Tibial nerve (tissue), 4 donors: ENCODE measurements around the gene DDIT3. TPM values are rescaled to one million over a fixed set of nuclear protein-coding genes. Genes with fewer than 3 reads are reported as not detected.
"Not testable (repeated sequence)": the region's sequence is repeated elsewhere in the genome, so short reads cannot be mapped to it uniquely, and the experiment has no call there.

Source experiments
- DNase-seq, 2 donors: peaks; one replicate each; pipeline ENCODE4 v3.0.0-alpha.2; 2019; ENCODE audit warnings: low spot score in 2 of 2
- H3K27ac ChIP-seq, 4 donors: fragments of 200-600 bp; sonication (generic) in 3 of 4; one replicate each; pipeline ENCODE4 v1.5.1; 2017 to 2019; ENCODE audit warnings: mild to moderate bottlenecking in 1 of 4
- H3K27me3 ChIP-seq, 2 donors: fragments of 200-600 bp; sonication (generic) in 1 of 2; one replicate each; pipeline versions ENCODE4 v1.5.1 to v1.6.0; 2017 to 2019
- H3K36me3 ChIP-seq, 3 donors: fragments of 200-600 bp; sonication (generic); one replicate each; pipeline ENCODE4 v1.5.1; 2018 to 2019
- H3K4me1 ChIP-seq, 4 donors: fragments of 200-600 bp; sonication (generic) in 3 of 4; one replicate each; pipeline ENCODE4 v1.5.1; 2017 to 2019
- H3K4me3 ChIP-seq, 4 donors: fragments of 200-600 bp; sonication (generic) in 3 of 4; one replicate each; pipeline ENCODE4 v1.5.1; 2017 to 2019; ENCODE audit warnings: mild to moderate bottlenecking in 1 of 4, moderate library complexity in 1 of 4
- H3K9me3 ChIP-seq, 4 donors: fragments of 200-600 bp; sonication (generic) in 3 of 4; one replicate each; pipeline ENCODE4 v1.5.1; 2017 to 2019
- EP300 ChIP-seq, 2 donors: sonication (generic); formaldehyde crosslinking; IDR thresholded peaks; one replicate each; pipeline ENCODE4 v1.6.1; 2017; ENCODE audit warnings: antibody characterized with exemption in 2 of 2, mild to moderate bottlenecking in 1 of 2
- POLR2A ChIP-seq, 2 donors: fragments of 450-650 bp; IDR thresholded peaks; one replicate each; pipeline ENCODE4 v1.6.1; 2017; ENCODE audit warnings: antibody characterized with exemption in 2 of 2, mild to moderate bottlenecking in 2 of 2, moderate library complexity in 2 of 2
- WGBS, 2 donors: methylation state at CpG; one replicate each; pipeline ENCODE4 v1.1.5; 2018; 5-methylcytosine and 5-hydroxymethylcytosine counted together
- total RNA-seq, 4 donors: library from RNA; depleted of rRNA; stranded (reverse); fragments of >200 nt; gene quantifications; one replicate each; pipeline ENCODE4 v1.1.0, GENCODE V29; 2016
- TF ChIP-seq, protein P1 (sequence below), 5 experiments: fragments of 200-600 bp in 3 of 5; fragments of 450-650 bp in 2 of 5; sonication (generic) in 3 of 5; IDR thresholded peaks; one replicate each; pipeline ENCODE4 v1.5.1; 2016 to 2019; ENCODE audit warnings: antibody characterized with exemption in 5 of 5, mild to moderate bottlenecking in 3 of 5, moderate library complexity in 2 of 5

Gene DDIT3
- total RNA-seq, 4 donors from 2014 or later: 35.2 to 49.2 (median 42.1) TPM

DNA sequence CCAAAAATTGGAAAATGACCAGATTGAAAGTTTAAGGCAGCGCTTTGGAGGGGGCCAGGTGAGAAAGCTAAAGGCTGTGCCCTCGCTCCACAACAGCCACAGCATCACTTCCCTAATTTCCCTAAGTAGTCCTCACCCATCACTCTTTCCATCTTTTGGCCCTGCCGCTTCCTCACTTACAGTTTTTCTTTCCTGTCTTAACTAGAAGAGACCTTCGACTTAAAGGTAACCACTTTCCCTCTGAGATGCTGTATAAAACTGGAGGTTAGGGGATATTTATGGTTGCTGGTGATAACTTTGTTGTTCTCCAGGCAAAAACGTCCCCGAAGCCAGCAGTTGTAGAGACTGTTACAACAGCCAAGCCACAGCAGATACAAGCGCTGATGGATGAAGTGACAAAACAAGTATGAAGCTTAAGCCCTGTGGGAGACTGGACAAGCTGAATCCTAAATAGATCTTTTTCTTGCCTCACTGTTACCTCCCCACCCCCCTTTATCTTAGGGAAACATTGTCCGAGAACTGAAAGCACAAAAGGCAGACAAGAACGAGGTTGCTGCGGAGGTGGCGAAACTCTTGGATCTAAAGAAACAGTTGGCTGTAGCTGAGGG, 4.3 kb downstream of the DDIT3 start:
- H3K27me3 ChIP-seq: no peaks in the 10 kb centered on the region
- peak overlapping the region in 1 of 4 donors; percentile 23 for H3K27ac ChIP-seq
- H3K9me3 ChIP-seq: no peaks in the 10 kb centered on the region
- 78 to 82% methylated on average over 11 of the region's 11 CpGs for WGBS, 2 donors
- no peak for DNase-seq
- no peak overlapping the region for H3K4me3 ChIP-seq
- H3K36me3 ChIP-seq: peaks cover 5 to 65% (median 40%) of the 10 kb centered on the region in 3 donors
- no peak for TF ChIP-seq EP300 (IDR thresholded peaks at IDR 0.05)
- TF ChIP-seq, protein P1, sequence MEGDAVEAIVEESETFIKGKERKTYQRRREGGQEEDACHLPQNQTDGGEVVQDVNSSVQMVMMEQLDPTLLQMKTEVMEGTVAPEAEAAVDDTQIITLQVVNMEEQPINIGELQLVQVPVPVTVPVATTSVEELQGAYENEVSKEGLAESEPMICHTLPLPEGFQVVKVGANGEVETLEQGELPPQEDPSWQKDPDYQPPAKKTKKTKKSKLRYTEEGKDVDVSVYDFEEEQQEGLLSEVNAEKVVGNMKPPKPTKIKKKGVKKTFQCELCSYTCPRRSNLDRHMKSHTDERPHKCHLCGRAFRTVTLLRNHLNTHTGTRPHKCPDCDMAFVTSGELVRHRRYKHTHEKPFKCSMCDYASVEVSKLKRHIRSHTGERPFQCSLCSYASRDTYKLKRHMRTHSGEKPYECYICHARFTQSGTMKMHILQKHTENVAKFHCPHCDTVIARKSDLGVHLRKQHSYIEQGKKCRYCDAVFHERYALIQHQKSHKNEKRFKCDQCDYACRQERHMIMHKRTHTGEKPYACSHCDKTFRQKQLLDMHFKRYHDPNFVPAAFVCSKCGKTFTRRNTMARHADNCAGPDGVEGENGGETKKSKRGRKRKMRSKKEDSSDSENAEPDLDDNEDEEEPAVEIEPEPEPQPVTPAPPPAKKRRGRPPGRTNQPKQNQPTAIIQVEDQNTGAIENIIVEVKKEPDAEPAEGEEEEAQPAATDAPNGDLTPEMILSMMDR (IDR thresholded peaks at IDR 0.05): no peak
- no peak for TF ChIP-seq POLR2A (IDR thresholded peaks at IDR 0.05)
- peaks cover 0 to 37% (median 25%) of the 10 kb centered on the region in 4 donors for H3K4me1 ChIP-seq

DNA sequence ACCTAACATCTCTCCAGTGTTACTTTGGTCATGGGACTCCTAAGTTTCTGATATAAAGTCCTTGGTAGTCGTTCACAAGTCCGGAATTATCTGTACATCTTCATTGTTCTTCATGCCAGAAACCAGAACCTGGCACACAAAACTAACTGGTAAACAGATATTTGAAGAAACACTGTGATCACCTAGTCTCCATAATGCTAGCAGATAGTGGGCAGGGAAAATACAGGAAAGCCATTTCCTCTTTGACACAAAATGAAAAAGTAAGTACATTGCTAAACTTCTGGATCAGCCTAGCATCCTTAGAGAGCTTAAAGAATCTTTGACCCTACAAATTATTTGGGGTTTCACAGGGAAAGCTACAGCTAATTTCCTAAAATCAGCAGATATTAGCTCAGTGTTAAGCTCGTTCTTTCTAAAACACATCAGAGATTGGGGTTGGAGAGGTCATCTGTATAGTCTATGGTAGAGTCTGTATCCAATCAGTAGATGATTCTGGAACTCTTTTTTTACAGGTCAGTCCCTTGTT, 4.8 kb downstream of the DDIT3 start:
- H3K27me3 ChIP-seq: no peaks in the 10 kb centered on the region
- H3K36me3 ChIP-seq: peaks cover 5 to 70% (median 45%) of the 10 kb centered on the region in 3 donors
- H3K9me3 ChIP-seq: no peaks in the 10 kb centered on the region
- H3K4me1 ChIP-seq: peaks cover 0 to 34% (median 23%) of the 10 kb centered on the region in 4 donors
- TF ChIP-seq POLR2A (IDR thresholded peaks at IDR 0.05) (no peak), EP300 (IDR thresholded peaks at IDR 0.05) (no peak)
- TF ChIP-seq, protein P1 (IDR thresholded peaks at IDR 0.05): no peak
- DNase-seq: no peak
- H3K27ac ChIP-seq: no peak overlapping the region
- no peak overlapping the region for H3K4me3 ChIP-seq
- 76 to 84% methylated on average over 3 of the region's 3 CpGs for WGBS, 2 donors

DNA sequence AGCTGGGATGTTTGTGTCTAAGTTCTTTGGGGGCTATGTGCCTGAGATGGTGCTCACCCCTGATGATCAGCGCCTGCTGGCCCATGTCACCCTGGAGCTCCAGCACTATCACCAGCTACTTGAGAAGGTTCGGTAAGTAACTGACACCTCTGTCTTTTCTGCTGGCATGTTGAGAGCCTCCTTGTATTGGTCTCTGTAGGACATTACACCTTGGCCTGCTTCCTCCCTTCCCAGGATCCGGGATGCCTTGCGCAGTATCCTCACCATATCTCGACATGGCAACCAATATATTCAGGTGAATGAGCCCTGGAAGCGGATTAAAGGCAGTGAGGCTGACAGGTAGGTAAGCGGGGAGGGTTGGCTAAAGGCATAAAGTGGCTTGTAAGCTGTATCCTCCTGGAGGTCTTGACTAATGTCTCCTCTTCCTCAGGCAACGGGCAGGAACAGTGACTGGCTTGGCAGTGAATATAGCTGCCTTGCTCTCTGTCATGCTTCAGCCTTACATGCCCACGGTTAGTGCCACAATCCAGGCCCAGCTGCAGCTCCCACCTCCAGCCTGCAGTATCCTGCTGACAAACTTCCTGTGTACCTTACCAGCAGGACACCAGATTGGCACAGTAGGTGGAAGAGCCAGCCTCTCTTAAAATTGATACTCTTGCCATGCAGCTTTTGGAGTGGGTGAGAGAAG, 5.5 kb downstream of the DDIT3 start:
- peaks cover 5 to 76% (median 45%) of the 10 kb centered on the region in 3 donors for H3K36me3 ChIP-seq
- no peak overlapping the region for H3K27ac ChIP-seq
- no peaks in the 10 kb centered on the region for H3K27me3 ChIP-seq
- DNase-seq: no peak
- H3K4me1 ChIP-seq: peaks cover 0 to 34% (median 23%) of the 10 kb centered on the region in 4 donors
- WGBS, 2 donors: 87 to 90% methylated on average over 9 of the region's 9 CpGs
- H3K9me3 ChIP-seq: no peaks in the 10 kb centered on the region
- H3K4me3 ChIP-seq: no peak overlapping the region
- no peak for TF ChIP-seq POLR2A (IDR thresholded peaks at IDR 0.05)
- TF ChIP-seq, protein P1 (IDR thresholded peaks at IDR 0.05): no peak
- TF ChIP-seq EP300 (IDR thresholded peaks at IDR 0.05): no peak

DNA sequence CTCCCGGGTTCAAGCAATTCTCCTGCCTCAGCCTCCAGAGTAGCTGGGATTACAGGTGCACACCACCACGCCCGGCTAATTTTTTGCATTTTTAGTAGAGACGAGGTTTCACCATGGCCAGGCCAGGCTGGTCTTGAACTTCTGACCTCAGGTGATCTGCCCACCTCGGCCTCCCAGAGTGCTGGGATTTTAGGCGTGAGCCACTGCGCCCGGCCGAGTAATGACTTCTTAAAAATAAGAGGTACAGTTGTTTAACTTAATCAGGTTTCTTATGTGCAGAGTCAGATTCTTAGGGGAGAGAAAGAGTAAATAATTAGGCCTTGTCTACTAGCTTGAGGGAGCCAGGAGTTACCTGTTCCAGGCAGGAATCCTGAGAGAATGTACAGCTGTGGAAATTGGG, 6.1 kb downstream of the DDIT3 start:
- H3K9me3 ChIP-seq, H3K4me3 ChIP-seq, H3K27me3 ChIP-seq, DNase-seq, H3K27ac ChIP-seq: not testable (repeated sequence)
- WGBS, 2 donors: 90 to 92% methylated on average over 9 of the region's 9 CpGs
- peaks cover 0 to 30% (median 18%) of the 10 kb centered on the region in 4 donors for H3K4me1 ChIP-seq
- H3K36me3 ChIP-seq: peaks cover 5 to 83% (median 45%) of the 10 kb centered on the region in 3 donors

DNA sequence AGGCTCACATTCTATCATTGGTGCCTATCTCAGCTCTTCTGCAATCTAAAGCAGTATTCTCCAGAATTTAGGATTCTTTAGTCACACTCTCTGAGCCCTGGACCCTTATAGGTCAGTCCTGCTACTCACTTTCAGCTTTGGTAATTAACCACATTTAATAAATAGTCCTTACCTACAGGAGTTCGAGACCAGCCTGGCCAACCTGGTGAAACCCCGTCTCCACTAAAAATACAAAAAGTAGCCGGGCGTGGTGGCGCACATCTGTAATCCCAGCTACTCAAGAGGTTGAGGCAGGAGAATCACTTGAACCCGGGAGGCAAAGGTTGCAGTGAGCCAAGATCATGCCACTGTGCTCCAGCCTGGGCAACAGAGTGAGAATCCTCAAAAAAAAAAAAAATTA, 6.6 kb downstream of the DDIT3 start:
- not testable (repeated sequence) for H3K27me3 ChIP-seq, H3K9me3 ChIP-seq, DNase-seq, H3K4me3 ChIP-seq, H3K27ac ChIP-seq
- 91 to 98% methylated on average over 6 of the region's 6 CpGs for WGBS, 2 donors
- H3K36me3 ChIP-seq: peaks cover 5 to 88% (median 45%) of the 10 kb centered on the region in 3 donors
- peaks cover 0 to 25% (median 12%) of the 10 kb centered on the region in 4 donors for H3K4me1 ChIP-seq

DNA sequence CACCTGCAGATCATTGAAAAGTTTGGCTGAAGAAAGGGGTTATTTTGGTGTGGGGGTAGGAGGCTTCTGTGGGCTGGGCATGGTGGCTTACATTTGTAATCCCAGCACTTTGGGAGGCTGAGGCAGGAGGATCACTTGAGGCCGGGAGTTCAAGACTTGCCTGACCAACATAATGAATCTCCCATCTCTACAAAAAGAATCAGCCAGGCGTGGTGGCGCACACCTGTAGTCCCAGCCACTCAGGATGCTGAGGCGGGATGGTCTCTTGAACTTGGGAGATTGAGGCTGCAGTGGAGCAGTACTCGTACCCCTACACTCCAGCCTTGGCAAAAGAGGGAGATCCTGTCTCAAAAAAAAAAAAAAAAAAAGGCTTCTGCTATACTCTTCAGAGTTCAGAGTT, 7.0 kb downstream of the DDIT3 start:
- Histone ChIP-seq H3K4me1 (peaks cover 0 to 20% (median 8%) of the 10 kb centered on the region in 4 donors), H3K27ac (no peak overlapping the region), H3K36me3 (peaks cover 5 to 92% (median 45%) of the 10 kb centered on the region in 3 donors), H3K9me3 (no peaks in the 10 kb centered on the region), H3K4me3 (no peak overlapping the region), H3K27me3 (no peaks in the 10 kb centered on the region)
- TF ChIP-seq POLR2A (IDR thresholded peaks at IDR 0.05): no peak
- TF ChIP-seq EP300 (IDR thresholded peaks at IDR 0.05): no peak
- TF ChIP-seq, protein P1 (IDR thresholded peaks at IDR 0.05): no peak
- no peak for DNase-seq
- 96 to 97% methylated on average over 5 of the region's 5 CpGs for WGBS, 2 donors
